ENCODE measurements around the gene LRRC4B.
"Not testable (repeated sequence)": the region's sequence is repeated elsewhere in the genome, so short reads cannot be mapped to it uniquely, and the experiment has no call there.

Gene LRRC4B

GRCh38 chr19:50567882-50568727 is at the start of gene LRRC4B (continued):
- TF ChIP-seq, protein P1, sequence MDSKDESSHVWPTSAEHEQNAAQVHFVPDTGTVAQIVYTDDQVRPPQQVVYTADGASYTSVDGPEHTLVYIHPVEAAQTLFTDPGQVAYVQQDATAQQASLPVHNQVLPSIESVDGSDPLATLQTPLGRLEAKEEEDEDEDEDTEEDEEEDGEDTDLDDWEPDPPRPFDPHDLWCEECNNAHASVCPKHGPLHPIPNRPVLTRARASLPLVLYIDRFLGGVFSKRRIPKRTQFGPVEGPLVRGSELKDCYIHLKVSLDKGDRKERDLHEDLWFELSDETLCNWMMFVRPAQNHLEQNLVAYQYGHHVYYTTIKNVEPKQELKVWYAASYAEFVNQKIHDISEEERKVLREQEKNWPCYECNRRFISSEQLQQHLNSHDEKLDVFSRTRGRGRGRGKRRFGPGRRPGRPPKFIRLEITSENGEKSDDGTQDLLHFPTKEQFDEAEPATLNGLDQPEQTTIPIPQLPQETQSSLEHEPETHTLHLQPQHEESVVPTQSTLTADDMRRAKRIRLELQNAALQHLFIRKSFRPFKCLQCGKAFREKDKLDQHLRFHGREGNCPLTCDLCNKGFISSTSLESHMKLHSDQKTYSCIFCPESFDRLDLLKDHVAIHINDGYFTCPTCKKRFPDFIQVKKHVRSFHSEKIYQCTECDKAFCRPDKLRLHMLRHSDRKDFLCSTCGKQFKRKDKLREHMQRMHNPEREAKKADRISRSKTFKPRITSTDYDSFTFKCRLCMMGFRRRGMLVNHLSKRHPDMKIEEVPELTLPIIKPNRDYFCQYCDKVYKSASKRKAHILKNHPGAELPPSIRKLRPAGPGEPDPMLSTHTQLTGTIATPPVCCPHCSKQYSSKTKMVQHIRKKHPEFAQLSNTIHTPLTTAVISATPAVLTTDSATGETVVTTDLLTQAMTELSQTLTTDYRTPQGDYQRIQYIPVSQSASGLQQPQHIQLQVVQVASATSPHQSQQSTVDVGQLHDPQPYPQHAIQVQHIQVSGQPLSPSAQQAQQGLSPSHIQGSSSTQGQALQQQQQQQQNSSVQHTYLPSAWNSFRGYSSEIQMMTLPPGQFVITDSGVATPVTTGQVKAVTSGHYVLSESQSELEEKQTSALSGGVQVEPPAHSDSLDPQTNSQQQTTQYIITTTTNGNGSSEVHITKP (tag by site-specific recombination; IDR thresholded peaks at IDR 0.05): peak; percentile 24
- 0 out of 2 replicates have a peak, but pooled peaks have one; percentile 36 for TF ChIP-seq ZNF843 (tag by site-specific recombination; IDR thresholded peaks at IDR 0.05)
- TF ChIP-seq ZNF239 (tag by site-specific recombination; IDR thresholded peaks at IDR 0.05): no peak
- TF ChIP-seq ZNF280C (tag by site-specific recombination; IDR thresholded peaks at IDR 0.05): no peak
- TF ChIP-seq ZFP69B (tag by site-specific recombination; IDR thresholded peaks at IDR 0.05): 0 out of 2 replicates have a peak, but pooled peaks have one; percentile 25
- no peak for TF ChIP-seq ZNF747 (tag by site-specific recombination; IDR thresholded peaks at IDR 0.05)
- TF ChIP-seq ZNF169 (tag by site-specific recombination; IDR thresholded peaks at IDR 0.05): no peak
- peak; percentile 29; the same call in 1 of the 2 replicates for TF ChIP-seq PRDM4 (tag by site-specific recombination; IDR thresholded peaks at IDR 0.05)
- no peak for TF ChIP-seq ZXDB (tag by site-specific recombination; IDR thresholded peaks at IDR 0.05)
- peak; percentile 74 for TF ChIP-seq ZFHX2 (tag by site-specific recombination; conservative IDR thresholded peaks at IDR 0.05)
- peak; percentile 70; the same call in 1 of the 2 replicates for TF ChIP-seq PATZ1 (tag by site-specific recombination; IDR thresholded peaks at IDR 0.05)
- no peak for TF ChIP-seq ZNF76 (tag by site-specific recombination; IDR thresholded peaks at IDR 0.05; ENCODE audit: borderline replicate concordance, low read depth)
- TF ChIP-seq ZNF624 (tag by site-specific recombination; IDR thresholded peaks at IDR 0.05): no peak
- TF ChIP-seq SP2 (tag by site-specific recombination; IDR thresholded peaks at IDR 0.05): peak; percentile 65
- TF ChIP-seq KLF9 (tag by site-specific recombination; IDR thresholded peaks at IDR 0.05; ENCODE audit: low read depth): peak; percentile 51; the same call in 1 of the 2 replicates

DNA sequence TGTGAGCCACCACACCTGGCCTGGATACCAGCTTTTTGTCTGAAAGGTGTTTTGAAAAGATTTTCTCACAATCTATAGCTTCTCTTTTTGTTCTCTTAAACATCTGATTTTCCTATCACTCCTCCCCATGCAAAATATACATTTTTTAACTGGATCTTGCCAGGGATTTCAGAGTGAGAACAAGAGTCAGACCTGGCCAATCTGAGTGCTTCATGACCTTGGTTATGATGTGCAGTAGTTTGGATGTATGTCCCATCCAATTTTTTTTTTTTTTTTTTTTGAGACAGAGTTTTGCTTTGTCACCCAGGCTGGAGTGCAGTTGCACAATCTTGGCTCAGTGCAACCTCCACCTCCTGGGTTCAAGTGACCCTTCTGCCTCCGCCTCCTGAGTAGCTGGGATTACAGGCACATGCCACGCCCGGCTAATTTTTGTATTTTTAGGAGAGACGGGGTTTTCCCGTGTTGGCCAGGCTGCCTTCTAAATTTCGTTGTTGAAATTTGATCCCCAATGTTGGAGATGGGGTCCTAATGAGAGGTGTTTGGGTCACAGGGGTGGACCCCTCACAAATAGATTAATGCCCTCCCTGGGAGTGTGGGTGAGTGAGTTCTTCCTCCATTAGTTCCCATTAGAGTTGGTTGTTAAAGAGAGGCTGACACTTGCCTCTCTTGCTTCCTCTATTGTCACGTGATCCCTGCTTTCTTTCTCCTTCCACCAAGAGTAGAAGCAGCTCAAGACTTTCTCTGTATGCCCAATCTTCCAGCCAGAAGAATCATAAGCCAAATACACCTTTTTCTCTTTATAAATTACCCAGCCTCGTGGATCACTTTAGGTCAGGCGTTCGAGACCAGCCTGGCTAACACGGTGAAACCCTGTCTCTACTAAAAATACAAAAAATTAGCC is 44.5 kb upstream of the LRRC4B start:
- H3K4me3 ChIP-seq (ENCODE audit: low read depth, low read length); H3K9me3 ChIP-seq (ENCODE audit: control insufficient read depth, insufficient read depth, low read depth, low read length); H3K4me1 ChIP-seq (ENCODE audit: control insufficient read depth, insufficient read depth, low read length); POLR2A ChIA-PET; H3K27ac ChIP-seq (ENCODE audit: extremely low read depth, low read depth, low read length); H3K36me3 ChIP-seq (ENCODE audit: control insufficient read depth in 2 of 2, insufficient read depth in 1 of 2, low read length in 2 of 2): not testable (repeated sequence)
- CTCF ChIA-PET: interaction anchor here (1.0 kb wide), 1 partner anchor 57 kb away, joined by 3 read pairs; no protein-coding TSS in a partner anchor
